Spleen (tissue), 11 donors: ENCODE data around the gene EMC6. TPM values are rescaled to one million over a fixed set of nuclear protein-coding genes. Genes with fewer than 3 reads are reported as not detected.
"Not testable (repeated sequence)": the region's sequence is repeated elsewhere in the genome, so short reads cannot be mapped to it uniquely, and the experiment has no call there.

ENCODE experiments used
- DNase-seq: peaks from one replicate; pipeline ENCODE4 v3.0.0-alpha.2; 2020
- H3K27ac ChIP-seq, 8 donors: fragments of 200-600 bp; sonication (generic) in 7 of 8; 1 replicate in 4 of 8; 2 replicates in 4 of 8; pipeline versions ENCODE4 v1.5.0 to v1.8.0; 2016 to 2021; ENCODE audit warnings: inconsistent platforms in 4 of 8, mild to moderate bottlenecking in 4 of 8, moderate library complexity in 1 of 8
- H3K27me3 ChIP-seq, 7 donors: fragments of 200-600 bp; sonication (generic) in 6 of 7; replicated peaks in 1 of 7; 1 replicate in 4 of 7; 2 replicates in 3 of 7; pipeline versions ENCODE4 v1.5.0 to v1.8.0; 2016 to 2021; ENCODE audit warnings: inconsistent platforms in 3 of 7, mild to moderate bottlenecking in 1 of 7
- H3K36me3 ChIP-seq, 6 donors: fragments of 200-600 bp; sonication (generic) in 5 of 6; 1 replicate in 4 of 6; 2 replicates in 2 of 6; pipeline versions ENCODE4 v1.5.0 to v1.8.0; 2016 to 2021; ENCODE audit warnings: inconsistent platforms in 2 of 6
- H3K4me1 ChIP-seq, 6 donors: fragments of 200-600 bp; sonication (generic) in 5 of 6; 1 replicate in 3 of 6; 2 replicates in 3 of 6; pipeline versions ENCODE4 v1.5.0 to v1.8.0; 2016 to 2021; ENCODE audit warnings: inconsistent platforms in 3 of 6
- H3K4me3 ChIP-seq, 8 donors: fragments of 200-600 bp; sonication (generic) in 7 of 8; 1 replicate in 4 of 8; 2 replicates in 4 of 8; pipeline versions ENCODE4 v1.5.0 to v1.8.0; 2016 to 2021; ENCODE audit warnings: inconsistent platforms in 4 of 8, mild to moderate bottlenecking in 4 of 8, moderate library complexity in 2 of 8
- H3K9me3 ChIP-seq, 8 donors: fragments of 200-600 bp; sonication (generic) in 7 of 8; 1 replicate in 4 of 8; 2 replicates in 4 of 8; pipeline versions ENCODE4 v1.5.0 to v1.8.0; 2016 to 2021; ENCODE audit warnings: inconsistent platforms in 4 of 8
- POLR2A ChIP-seq, 3 donors: fragments of 450-650 bp; IDR thresholded peaks; one replicate each; pipeline ENCODE4 v1.5.1; 2017; ENCODE audit warnings: antibody characterized with exemption in 3 of 3, mild to moderate bottlenecking in 1 of 3
- POLR2AphosphoS5 ChIP-seq, 3 donors: sonication (generic); formaldehyde crosslinking; IDR thresholded peaks; one replicate each; pipeline ENCODE4 v1.5.1; 2017; ENCODE audit warnings: antibody characterized with exemption in 3 of 3
- WGBS, 5 donors: extraction: QIAGEN DNeasy Blood & Tissue Kit in 3 of 5; methylation state at CpG; one replicate each; pipeline versions ENCODE4 v1.1.5 to v1.1.7; 2013 to 2018; 5-methylcytosine and 5-hydroxymethylcytosine counted together
- intact Hi-C: fragments of 100-400 bp; cut with DNase I; formaldehyde crosslinking; loops from one replicate; pipeline ENCODE4 v1.15.0; 2023; ENCODE audit warnings: low total_unique reads
- polyA plus RNA-seq, 3 donors: library from polyadenylated mRNA; stranded (reverse); fragments of 200-250 nt; gene quantifications; one replicate each; pipeline ENCODE4 v1.2.1, GENCODE V29; 2013
- total RNA-seq, 7 donors: library from RNA; depleted of rRNA in 3 of 7; stranded (reverse); fragments of >200 nt in 3 of 7; fragmentation: NEBNext Ultra II Directional in 4 of 7; extraction: Animal tissue kit (Norgen Biotek cat#: 25700) in 4 of 7; gene quantifications; one replicate each; pipeline versions ENCODE4 v1.1.0 to v1.2.1, GENCODE V29; 2016 to 2021
- TF ChIP-seq, protein P1 (sequence below), 11 experiments: fragments of 200-600 bp in 7 of 11; fragments of 450-650 bp in 4 of 11; sonication (generic) in 4 of 11; IDR thresholded peaks in 8 of 11; conservative IDR thresholded peaks in 3 of 11; 1 replicate in 7 of 11; 2 replicates in 4 of 11; pipeline versions ENCODE4 v1.4.0 to v1.8.0; 2016 to 2021; ENCODE audit warnings: antibody characterized with exemption in 11 of 11, inconsistent platforms in 4 of 11, mild to moderate bottlenecking in 1 of 11
- donor health status: healthy with polysubstance abuse.
- donor health status: DM: no; HTN: no; CAD: no; lungs with moderate emphysema.
- donor health status: DM: no; HTN: no; CAD: no.
- donor health status: Bipolar disorder and iron deficiency.
- donor health status: healthy.
- donor health status: DM: no; HTN: no; CAD: no.
- donor health status: DM: yes; HTN: yes; CAD: no.

Gene EMC6
- total and polyA plus RNA-seq, 10 donors = 6.0 to 85.3 (median 22.8) TPM

DNA sequence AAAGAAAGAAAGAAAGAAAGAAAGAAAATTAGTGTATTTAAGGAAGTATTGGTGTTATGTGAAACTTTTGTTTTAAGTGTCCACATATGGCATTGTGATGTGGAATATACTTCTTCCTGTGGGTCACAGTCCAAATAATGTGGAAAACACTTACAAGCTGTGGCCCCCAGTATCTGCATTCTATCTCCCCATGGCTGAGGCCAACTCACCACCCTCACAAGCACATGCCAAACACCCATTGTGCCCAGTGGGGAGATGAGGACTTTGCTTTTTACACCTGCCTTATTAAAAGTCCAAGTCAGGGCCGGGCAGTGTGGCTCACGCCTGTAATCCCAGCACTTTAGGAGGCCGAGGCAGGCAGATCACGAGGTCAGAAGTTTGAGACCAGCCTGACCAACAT lies 31.3 kb downstream of the EMC6 start:
- H3K36me3 ChIP-seq = no peaks in the 10 kb centered on the region
- peaks cover 0 to 56% (median 21%) of the 10 kb centered on the region in 6 donors for H3K4me1 ChIP-seq
- H3K9me3 ChIP-seq = peaks cover 0 to 13% (median 8%) of the 10 kb centered on the region in 8 donors
- H3K4me3 ChIP-seq = no peak overlapping the region
- intact Hi-C loops = no loop called here
- H3K27me3 ChIP-seq = peaks cover 0 to 25% (median 9%) of the 10 kb centered on the region in 7 donors
- TF ChIP-seq POLR2A (IDR thresholded peaks at IDR 0.05) (no peak), POLR2AphosphoS5 (IDR thresholded peaks at IDR 0.05) (no peak)
- TF ChIP-seq, protein P1, sequence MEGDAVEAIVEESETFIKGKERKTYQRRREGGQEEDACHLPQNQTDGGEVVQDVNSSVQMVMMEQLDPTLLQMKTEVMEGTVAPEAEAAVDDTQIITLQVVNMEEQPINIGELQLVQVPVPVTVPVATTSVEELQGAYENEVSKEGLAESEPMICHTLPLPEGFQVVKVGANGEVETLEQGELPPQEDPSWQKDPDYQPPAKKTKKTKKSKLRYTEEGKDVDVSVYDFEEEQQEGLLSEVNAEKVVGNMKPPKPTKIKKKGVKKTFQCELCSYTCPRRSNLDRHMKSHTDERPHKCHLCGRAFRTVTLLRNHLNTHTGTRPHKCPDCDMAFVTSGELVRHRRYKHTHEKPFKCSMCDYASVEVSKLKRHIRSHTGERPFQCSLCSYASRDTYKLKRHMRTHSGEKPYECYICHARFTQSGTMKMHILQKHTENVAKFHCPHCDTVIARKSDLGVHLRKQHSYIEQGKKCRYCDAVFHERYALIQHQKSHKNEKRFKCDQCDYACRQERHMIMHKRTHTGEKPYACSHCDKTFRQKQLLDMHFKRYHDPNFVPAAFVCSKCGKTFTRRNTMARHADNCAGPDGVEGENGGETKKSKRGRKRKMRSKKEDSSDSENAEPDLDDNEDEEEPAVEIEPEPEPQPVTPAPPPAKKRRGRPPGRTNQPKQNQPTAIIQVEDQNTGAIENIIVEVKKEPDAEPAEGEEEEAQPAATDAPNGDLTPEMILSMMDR (IDR thresholded peaks at IDR 0.05 in 8 of 11, conservative IDR thresholded peaks at IDR 0.05 in 3 of 11) = no peak
- 87 to 99% (median 95%) methylated on average over 4 of the region's 4 CpGs for WGBS, 5 donors
- no peak for DNase-seq
- no peak overlapping the region for H3K27ac ChIP-seq

DNA sequence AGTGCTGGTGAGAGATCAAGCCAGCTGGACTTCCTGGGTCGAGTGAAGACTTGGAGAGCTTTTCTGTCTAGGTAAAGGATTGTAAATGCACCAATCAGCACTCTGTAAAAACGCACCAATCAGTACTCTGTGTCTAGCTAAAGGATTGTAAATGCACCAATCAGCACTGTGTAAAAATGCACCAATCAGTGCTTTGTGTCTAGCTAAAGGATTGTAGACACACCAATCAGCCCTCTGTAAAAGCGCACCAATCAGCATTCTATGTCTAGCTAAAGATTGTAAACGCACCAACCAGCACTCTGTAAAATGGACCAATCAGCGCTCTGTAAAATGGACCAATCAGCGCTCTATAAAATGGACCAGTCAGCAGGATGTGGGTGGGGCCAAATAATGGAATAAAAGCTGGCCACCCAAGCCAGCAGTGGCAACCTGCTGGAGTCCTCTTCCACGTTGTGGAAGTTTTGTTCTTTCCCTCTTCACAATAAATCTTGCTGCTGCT lies 33.5 kb downstream of the EMC6 start:
- H3K36me3 ChIP-seq, H3K4me3 ChIP-seq, intact Hi-C loops, DNase-seq, H3K27ac ChIP-seq, H3K27me3 ChIP-seq: not testable (repeated sequence)
- WGBS, 5 donors = 85 to 97% (median 87%) methylated on average over 7 of the region's 7 CpGs
- peaks cover 0 to 43% (median 1%) of the 10 kb centered on the region in 6 donors for H3K4me1 ChIP-seq
- peaks cover 0 to 13% (median 8%) of the 10 kb centered on the region in 8 donors for H3K9me3 ChIP-seq

DNA sequence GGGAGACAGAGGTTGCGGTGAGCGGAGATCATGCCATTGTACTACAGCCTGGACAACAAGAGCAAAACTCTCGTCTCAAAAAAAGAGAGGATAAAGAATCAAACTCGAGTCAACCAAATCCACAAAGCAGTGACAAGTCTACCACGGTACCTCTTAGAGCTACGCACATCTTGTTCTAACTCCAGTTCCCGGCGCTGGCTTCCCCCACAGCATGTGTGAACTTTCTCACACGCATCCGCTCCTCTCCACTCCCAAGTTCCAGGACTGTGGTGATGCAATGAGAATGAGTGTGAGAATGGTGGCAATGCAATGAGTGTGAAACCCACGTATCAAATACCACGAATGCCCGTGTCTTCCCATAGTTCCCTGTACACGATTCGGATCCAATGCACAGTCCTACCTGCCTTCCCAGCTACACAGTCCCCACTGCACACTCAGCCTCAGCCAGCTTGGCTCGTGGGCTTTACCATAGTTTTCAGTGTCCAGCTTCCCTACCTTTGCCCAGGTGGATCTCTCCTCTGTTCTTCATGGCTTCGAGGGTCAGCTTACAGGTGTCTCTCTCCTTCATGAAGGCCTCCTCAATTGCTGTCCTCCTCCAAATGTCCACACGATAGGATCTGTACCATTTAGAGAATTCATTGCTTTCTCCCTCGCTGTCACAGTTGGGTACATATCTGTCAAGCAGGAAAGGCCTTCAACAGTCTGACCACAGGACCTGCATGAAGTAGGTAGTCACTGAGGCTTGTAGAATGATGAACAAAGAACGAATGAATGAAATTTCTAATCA lies 36.5 kb downstream of the EMC6 start:
- Histone ChIP-seq H3K4me3 (no peak overlapping the region), H3K27ac (peak overlapping the region in 1 of 8 donors; percentile 8), H3K27me3 (no peaks in the 10 kb centered on the region), H3K36me3 (no peaks in the 10 kb centered on the region), H3K9me3 (no peaks in the 10 kb centered on the region), H3K4me1 (peaks cover 13 to 51% (median 22%) of the 10 kb centered on the region in 6 donors)
- WGBS, 5 donors = 76 to 86% (median 79%) methylated on average over 20 of the region's 20 CpGs
- DNase-seq = no peak
- TF ChIP-seq, protein P1 (IDR thresholded peaks at IDR 0.05 in 8 of 11, conservative IDR thresholded peaks at IDR 0.05 in 3 of 11) = no peak
- no peak for TF ChIP-seq POLR2A (IDR thresholded peaks at IDR 0.05)
- no peak for TF ChIP-seq POLR2AphosphoS5 (IDR thresholded peaks at IDR 0.05)
- intact Hi-C loops = no loop called here

DNA sequence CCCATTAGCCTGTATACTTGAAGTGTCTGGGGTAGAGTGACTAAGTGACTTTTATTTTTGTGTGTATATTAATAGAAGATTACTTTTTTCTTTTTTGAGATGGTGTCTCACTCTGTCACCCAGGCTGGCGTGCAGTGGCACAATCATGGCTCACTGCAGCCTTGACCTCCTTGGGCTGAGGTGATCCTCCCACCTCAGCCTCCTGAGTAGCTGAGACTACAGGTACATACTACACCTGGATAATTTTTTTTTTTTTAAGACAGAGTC lies 37.0 kb downstream of the EMC6 start:
- H3K27me3 ChIP-seq, intact Hi-C loops: not testable (repeated sequence)
- WGBS, 5 donors = 69 to 100% (median 100%) methylated on average over 1 of the region's 1 CpG

DNA sequence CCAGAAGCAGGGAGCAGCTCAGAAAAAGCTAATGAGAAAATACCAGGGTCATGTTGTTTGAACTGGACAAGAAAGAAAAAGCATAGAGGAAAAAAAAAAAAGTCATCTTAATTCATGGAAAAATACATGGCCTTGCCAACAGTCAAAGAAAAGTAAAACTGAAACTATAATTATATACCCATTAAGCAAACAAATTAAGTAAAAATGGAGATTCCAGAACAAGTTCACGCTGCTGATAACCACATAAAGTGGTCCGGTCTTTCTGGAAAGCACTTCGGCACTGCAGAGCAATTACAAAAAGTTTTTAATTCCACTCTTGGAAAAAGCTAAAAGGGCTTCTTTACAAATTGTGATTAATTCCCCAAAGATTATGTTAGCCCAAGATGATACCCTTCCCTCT lies 39.8 kb downstream of the EMC6 start:
- TF ChIP-seq, protein P1 (IDR thresholded peaks at IDR 0.05 in 8 of 11, conservative IDR thresholded peaks at IDR 0.05 in 3 of 11) = no peak
- TF ChIP-seq POLR2A (IDR thresholded peaks at IDR 0.05) = no peak
- TF ChIP-seq POLR2AphosphoS5 (IDR thresholded peaks at IDR 0.05) = no peak

More for the DNA sequence above, 37.0 kb downstream of the EMC6 start:
- H3K36me3 ChIP-seq, H3K4me3 ChIP-seq, H3K9me3 ChIP-seq, DNase-seq: not testable (repeated sequence)
- peaks cover 13 to 53% (median 27%) of the 10 kb centered on the region in 6 donors for H3K4me1 ChIP-seq
- peak overlapping the region in 1 of 8 donors; percentile 8 for H3K27ac ChIP-seq

More for the DNA sequence above, 39.8 kb downstream of the EMC6 start:
- Histone ChIP-seq H3K36me3 (peaks cover 0 to 19% (median 5%) of the 10 kb centered on the region in 6 donors), H3K27ac (peak overlapping the region in 4 of 8 donors; percentile 33 to 62 (median 44)), H3K4me3 (no peak overlapping the region), H3K9me3 (no peaks in the 10 kb centered on the region), H3K4me1 (peaks cover 25 to 68% (median 51%) of the 10 kb centered on the region in 6 donors), H3K27me3 (no peaks in the 10 kb centered on the region)
- 50 to 72% (median 56%) methylated on average over 3 of the region's 3 CpGs for WGBS, 5 donors
- DNase-seq = no peak
- intact Hi-C loops = no loop called here
